H1 (cell line): ENCODE data around the gene OTX2. TPM values are rescaled to one million over a fixed set of nuclear protein-coding genes. Genes with fewer than 3 reads are reported as not detected.
A peak's percentile ranks its signal among the peaks of the same experiment; 100 is the strongest.

Experiments
- ASH2L ChIP-seq: fragments of 200-600, 300-600 bp; sonication (generic); IDR thresholded peaks from one replicate; pipeline ENCODE4 v1.7.1; 2017; ENCODE audit warnings: low read length
- CREB1 ChIP-seq: IDR thresholded peaks from 2 replicates; pipeline ENCODE4 v1.6.1; 2012; ENCODE audit warnings: inconsistent platforms
- CTCF ChIP-seq, 3 experiments: IDR thresholded peaks; 1 replicate in 2 of 3; 2 replicates in 1 of 3; pipeline versions ENCODE4 v1.5.1 to v1.6.1; 2011; ENCODE audit warnings: low read length in 3 of 3, mild to moderate bottlenecking in 3 of 3, inconsistent platforms in 2 of 3, low read depth in 1 of 3, moderate library complexity in 1 of 3; ENCODE audit not compliant: insufficient read depth in 1 of 3; ENCODE audit errors: control extremely low read depth in 1 of 3
- EP300 ChIP-seq, 2 experiments: IDR thresholded peaks; 1 replicate in 1 of 2; 2 replicates in 1 of 2; pipeline ENCODE4 v1.6.1; 2011 to 2012; ENCODE audit warnings: low read depth in 2 of 2, low read length in 2 of 2, mild to moderate bottlenecking in 2 of 2, borderline replicate concordance in 1 of 2, inconsistent platforms in 1 of 2, moderate library complexity in 1 of 2
- EZH2 ChIP-seq: fragments of 200-600 bp; sonication (generic); IDR thresholded peaks from 2 replicates; pipeline ENCODE4 v1.7.1; 2012; ENCODE audit warnings: low read depth, mild to moderate bottlenecking, moderate library complexity, low read length, inconsistent platforms; ENCODE audit not compliant: severe bottlenecking
- HDAC6 ChIP-seq: IDR thresholded peaks from one replicate; pipeline ENCODE4 v1.7.1; 2012; ENCODE audit warnings: low read depth, mild to moderate bottlenecking, inconsistent platforms, low read length, moderate library complexity
- JUN ChIP-seq: IDR thresholded peaks from 2 replicates; pipeline ENCODE4 v1.6.1; 2011; ENCODE audit warnings: low read depth, mild to moderate bottlenecking, improper control_type of control experiment, low read length
- KDM4A ChIP-seq: IDR thresholded peaks from one replicate; pipeline ENCODE4 v1.7.1; 2012; ENCODE audit warnings: low read depth, mild to moderate bottlenecking, moderate library complexity, low read length, inconsistent platforms; ENCODE audit not compliant: severe bottlenecking
- PHF8 ChIP-seq: fragments of 200-600 bp; sonication (generic); conservative IDR thresholded peaks from 2 replicates; pipeline ENCODE4 v1.7.1; 2012; ENCODE audit warnings: low read depth, mild to moderate bottlenecking, inconsistent platforms, low read length, moderate library complexity
- polyA plus RNA-seq, 7 experiments: library from polyadenylated mRNA; depleted of rRNA in 3 of 7; stranded (reverse) in 5 of 7; unstranded in 2 of 7; fragments of >200 nt in 5 of 7; fragments of 200-250 nt in 2 of 7; gene quantifications; 1 replicate in 5 of 7; 2 replicates in 1 of 7; 4 replicates in 1 of 7; pipeline versions ENCODE4 v1.2.1 to v1.2.3, GENCODE V29; 2011 to 2013; ENCODE audit warnings: missing spikeins in 2 of 7, mixed read lengths in 2 of 7
- total RNA-seq: library from RNA; stranded (reverse); fragmentation: NEBNext Ultra II Directional; extraction: Animal tissue kit (Norgen Biotek cat#: 25700); gene quantifications from 2 replicates; pipeline ENCODE4 v1.2.1, GENCODE V29; 2021

The OTX2 gene
- total and polyA plus RNA-seq, 2 of the 8 experiments (the other 6 are each of a cell fraction or from before 2014, with no cell fraction given), result 33.9 to 155 TPM

- TF ChIP-seq EP300 (IDR thresholded peaks at IDR 0.05; ENCODE audit: borderline replicate concordance in 1 of 2, low read depth in 2 of 2, low read length in 2 of 2), result no peak
- no peak for TF ChIP-seq JUN
- TF ChIP-seq KDM4A, result no peak
- TF ChIP-seq ASH2L, result no peak
- TF ChIP-seq PHF8, result no peak
- TF ChIP-seq EZH2, result peak; percentile 88
- no peak for TF ChIP-seq CTCF (IDR thresholded peaks at IDR 0.05; ENCODE audit: control extremely low read depth in 1 of 3, insufficient read depth in 1 of 3, low read depth in 1 of 3, low read length in 3 of 3)
- TF ChIP-seq CREB1, result no peak
- TF ChIP-seq HDAC6, result no peak
Observed at GRCh38 chr14:56812364-56813141, 2.3 kb upstream of the OTX2 start (continued).
